Activated CD8-positive, alpha-beta memory T cell treated with anti-CD3 and anti-CD28 coated beads, Interleukin-2, amount 50 U/mL, for 1 hour (primary cell): Measurements from ENCODE around the gene TRMT6.

Source experiments
- DNase-seq: peaks from one replicate; pipeline ENCODE4 v3.0.0-alpha.2; 2020; ENCODE audit errors: extremely low read depth

The TRMT6 gene, protein sequence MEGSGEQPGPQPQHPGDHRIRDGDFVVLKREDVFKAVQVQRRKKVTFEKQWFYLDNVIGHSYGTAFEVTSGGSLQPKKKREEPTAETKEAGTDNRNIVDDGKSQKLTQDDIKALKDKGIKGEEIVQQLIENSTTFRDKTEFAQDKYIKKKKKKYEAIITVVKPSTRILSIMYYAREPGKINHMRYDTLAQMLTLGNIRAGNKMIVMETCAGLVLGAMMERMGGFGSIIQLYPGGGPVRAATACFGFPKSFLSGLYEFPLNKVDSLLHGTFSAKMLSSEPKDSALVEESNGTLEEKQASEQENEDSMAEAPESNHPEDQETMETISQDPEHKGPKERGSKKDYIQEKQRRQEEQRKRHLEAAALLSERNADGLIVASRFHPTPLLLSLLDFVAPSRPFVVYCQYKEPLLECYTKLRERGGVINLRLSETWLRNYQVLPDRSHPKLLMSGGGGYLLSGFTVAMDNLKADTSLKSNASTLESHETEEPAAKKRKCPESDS

DNA sequence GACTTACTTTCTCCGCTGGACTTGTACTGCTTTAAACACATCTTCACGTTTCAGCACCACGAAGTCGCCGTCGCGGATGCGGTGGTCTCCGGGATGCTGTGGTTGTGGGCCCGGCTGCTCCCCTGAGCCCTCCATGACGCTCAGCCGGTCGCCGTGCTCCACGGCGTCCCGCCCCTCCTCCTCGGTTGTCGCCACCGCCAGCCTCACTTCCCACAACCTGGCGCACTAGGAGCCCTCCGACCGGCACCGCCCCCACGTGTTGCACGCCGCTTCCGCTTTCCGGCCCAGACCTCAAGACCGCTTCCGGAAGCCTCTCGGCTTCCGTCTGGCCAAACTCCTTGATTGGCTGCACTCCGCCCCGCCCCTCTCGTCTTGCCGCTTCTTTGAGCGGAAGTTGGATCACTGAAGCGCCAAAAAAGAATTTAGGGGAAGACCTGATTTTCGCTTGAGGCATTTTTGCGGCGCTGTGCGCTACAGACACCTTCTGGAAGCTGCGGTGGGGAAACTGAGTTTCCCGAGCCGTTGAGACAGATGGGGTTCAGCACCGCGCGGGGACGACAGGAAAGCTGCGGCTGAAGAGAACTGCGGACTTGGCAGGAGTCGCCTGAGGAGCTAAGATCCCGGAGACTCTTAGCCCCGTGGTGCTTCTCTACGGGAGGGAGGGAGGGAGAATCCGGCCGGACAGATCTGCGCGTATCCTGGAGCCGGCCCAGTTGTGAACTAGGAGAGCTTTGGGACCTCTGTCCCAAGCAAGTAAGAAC lies at the start of gene TRMT6, which contains the start of gene MCM8:
TSS of gene TRMT6 (minus strand) at position 263 of the 761 bp plus-strand sequence. CDS start at position 135, 128 bp downstream.
TSS of gene MCM8 (plus strand) at position 382 of the 761 bp plus-strand sequence. CDS start 1,364 bp downstream, outside the sequence.
- peak; percentile 90 for DNase-seq

DNA sequence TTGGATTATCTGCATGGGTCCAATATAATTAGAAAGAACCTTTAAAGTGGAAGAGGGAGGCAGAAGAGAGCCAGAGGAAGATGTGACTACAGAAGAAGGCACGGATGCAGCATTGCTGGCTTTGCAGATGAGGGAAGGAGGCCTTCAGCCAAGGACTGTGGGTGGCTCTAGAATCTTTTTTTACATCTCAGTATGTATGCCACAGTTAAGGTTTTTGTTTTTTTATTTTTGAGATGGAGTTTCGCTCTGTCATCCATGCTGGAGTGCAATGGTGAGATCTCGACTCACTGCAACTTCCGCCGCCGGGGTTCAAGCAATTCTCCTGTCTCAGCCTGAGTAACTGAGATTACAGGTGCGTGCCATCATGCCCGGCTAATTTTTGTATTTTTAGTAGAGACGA lies 49.5 kb upstream of the TRMT6 start:
- no peak for DNase-seq

DNA sequence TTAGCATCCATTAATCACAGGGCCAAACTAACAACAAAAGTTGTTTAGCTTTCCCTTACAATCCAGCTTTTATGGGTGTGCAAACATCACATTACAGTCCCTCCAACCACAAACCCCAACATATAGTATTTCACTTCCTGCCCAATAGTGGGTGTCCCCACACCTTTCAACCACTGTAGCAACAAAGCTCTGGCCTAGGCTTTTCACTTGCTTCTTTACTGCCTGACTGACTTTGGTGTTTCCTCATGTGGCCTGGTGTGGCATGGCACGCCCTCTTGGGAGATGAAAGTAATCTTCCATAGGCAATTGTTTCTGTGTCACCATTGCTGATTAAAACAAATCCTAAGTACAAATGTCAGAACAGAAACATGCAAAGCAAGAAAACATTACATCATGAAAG lies 46.4 kb upstream of the TRMT6 start:
- no peak for DNase-seq

DNA sequence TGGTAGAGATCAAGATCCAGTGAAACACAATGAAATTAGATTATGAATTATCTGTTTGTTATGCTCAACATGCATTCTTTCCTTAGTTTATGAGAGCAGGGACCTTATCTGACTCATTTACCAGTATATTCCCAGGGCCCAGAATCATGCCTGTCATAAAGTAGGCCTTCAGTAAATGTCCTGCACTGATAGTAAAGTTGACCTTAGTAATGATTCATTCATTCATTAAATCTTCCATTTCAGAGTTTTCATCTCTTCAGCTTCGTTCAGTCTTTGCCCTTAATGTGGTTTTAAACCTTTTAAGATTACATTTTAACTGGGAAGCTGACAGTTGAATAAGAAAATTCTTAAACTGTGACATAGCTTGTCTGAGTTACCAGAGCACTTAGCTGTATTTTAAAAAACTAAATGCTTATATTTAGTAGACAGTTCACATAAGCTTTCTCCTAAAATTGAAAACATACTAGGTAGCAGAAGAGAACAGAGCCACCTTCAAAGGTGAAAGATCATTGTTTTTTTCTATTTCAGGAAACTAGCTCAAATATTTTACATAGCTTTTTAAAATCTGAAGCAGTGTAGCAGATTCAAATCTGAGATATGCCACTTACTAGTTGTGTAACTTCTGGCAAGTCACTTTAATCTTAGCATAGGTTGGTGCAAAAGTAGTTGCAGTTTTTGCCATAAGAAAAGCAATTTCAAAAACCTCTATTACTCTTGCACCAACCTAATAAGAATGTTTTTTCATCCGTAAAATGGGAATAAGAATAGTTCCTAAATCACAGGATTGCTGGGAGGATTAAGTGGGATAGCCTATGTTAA lies 41.5 kb upstream of the TRMT6 start:
- no peak for DNase-seq

DNA sequence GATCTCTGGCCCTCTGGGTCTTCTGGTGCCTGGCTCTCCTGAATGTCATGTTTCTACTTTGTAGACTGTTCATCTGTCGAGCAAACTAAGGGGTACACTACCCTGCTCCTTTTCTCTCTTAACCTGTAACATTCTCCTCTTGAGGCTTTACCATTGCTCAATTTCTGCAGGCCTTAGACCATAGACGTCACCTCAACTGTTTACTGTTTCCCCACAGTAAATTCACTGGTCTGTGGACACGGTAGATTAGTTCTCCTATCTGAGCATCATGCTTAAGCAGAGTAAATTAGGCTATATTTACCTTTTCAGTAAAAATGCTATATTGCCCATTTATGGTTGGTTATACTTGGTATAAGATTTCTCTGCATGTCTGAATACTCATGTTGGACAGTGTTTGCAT lies 40.6 kb upstream of the TRMT6 start:
- no peak for DNase-seq

DNA sequence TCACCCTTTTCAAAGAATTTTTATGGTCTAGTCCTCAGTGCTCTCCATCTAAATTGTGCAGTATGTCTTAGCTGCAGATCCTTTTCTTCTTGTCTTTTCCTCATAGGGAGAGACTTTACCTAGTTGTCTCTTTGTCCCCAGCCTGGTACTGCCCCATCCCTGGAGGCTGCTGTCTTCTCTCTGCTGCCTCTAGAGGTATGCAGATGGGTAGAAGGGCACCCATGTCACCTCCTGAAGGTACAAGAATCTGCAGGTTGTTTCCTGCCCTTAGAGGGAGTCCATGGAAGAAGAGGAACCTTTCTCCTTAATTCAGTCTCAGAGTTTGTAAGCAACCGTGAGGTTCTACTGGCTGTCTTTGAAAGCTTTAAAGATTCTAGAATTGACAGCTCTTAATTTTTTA lies 39.2 kb upstream of the TRMT6 start:
- no peak for DNase-seq

DNA sequence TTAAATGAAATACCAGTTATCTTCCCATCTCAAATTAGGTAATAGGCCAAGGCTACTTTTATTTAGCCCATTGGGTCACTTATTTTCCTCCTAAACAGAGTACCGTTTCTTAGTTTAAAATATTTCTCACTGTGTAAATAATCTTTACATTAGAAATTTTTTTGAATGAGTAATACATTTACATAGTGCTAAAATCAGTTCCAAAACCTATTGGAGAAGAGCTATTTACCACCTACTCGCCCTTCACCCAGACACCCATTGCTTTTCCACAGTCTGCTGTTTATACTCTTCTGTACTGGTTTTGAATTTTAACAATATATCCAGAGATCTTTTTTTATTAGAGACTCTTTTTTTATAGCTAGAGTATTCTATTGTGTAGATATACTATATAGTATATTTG lies 37.0 kb upstream of the TRMT6 start:
- no peak for DNase-seq

DNA sequence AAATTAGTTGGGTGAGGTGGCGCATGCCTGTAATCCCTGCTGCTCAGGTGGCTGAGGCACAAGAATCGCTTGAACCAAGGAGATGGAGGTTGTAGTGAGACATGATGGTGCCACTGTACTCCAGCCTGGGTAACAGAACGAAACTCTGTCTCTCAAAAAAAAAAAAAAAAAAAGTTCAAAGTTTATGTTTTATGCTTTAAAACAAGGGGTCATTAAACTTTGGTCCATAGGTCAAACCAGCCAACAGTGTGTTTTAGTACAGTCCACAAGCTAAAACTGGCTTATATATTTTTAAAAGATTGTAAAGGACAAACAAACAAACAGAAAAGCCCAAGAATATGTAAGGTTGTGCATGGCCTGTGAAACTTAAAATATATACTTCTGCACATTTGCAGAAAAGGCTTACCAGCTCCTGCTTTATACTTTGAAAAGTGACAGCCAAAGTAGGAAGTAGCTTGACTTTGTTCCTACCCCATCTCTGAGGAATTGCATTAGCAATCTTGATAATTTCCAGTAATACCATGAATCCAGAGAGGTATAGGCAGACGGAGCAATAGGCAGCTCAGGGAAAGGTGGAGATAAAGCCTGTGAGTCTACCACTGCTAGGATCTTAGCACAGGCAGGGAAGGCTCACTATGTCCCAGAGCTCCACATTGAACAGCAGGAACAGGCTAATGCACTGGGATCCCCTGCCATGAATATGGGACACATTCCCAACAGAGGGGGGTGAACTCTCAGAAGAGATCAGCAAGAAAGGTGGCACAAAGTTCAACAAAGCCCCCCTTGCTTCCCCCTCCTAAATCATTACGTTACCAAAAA lies 30.6 kb upstream of the TRMT6 start:
- no peak for DNase-seq

DNA sequence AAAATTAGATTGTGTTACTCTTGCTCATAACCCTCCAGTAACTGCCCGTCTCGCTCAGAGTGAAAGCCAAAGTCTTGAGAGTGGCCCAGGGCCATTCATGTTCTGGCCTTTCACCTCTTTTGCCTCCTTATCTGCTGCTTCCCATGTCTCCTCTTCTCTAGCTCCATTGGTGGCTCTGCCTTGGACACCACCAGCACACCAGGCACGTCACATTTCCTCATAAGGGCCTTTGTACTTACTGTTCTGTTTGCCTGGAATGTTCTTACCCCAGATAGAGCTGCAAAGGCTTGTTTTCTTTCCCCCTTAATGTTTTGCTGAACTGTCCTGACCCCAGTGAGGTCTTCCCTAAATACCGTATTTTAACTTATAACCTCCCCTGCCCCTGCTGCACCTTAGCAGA lies 29.5 kb upstream of the TRMT6 start:
- DNase-seq = no peak

DNA sequence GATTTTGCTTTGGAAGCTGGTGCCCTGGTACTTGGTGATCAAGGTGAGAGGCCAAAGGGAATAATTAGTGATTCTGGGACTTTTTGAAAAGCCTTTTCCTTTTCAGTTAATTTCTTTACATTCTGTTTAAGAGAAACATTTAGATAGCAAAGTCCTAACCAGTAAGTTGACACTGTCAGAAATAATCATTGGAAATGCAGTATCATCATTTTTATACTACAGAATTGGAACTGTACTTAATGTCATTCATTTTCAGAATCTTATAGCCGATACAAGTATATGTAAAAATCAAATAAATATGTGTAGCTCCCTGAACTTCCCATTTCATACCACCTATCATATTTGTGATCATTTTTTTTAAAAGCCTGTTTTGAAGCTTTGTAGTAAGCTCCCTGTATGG lies 27.6 kb upstream of the TRMT6 start:
- no peak for DNase-seq

DNA sequence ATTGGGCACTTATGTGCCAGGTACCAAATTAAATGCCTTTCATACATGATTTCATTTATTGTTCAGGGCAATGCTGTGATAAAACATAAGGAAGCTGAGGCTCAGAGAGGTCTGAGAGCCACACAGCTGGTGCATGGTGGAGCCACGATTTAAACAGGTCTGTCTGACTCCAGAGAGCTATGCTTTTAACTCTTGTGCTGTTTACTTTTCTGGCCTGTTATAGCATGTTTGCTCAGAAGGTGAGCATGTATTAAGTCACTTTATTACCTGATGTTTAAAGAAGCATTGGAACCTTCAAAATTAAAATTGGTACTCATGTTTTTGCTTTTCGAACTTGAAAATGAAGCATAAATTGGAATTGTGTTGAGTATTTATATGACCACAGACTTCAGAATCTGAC lies 26.9 kb upstream of the TRMT6 start:
- DNase-seq = no peak

DNA sequence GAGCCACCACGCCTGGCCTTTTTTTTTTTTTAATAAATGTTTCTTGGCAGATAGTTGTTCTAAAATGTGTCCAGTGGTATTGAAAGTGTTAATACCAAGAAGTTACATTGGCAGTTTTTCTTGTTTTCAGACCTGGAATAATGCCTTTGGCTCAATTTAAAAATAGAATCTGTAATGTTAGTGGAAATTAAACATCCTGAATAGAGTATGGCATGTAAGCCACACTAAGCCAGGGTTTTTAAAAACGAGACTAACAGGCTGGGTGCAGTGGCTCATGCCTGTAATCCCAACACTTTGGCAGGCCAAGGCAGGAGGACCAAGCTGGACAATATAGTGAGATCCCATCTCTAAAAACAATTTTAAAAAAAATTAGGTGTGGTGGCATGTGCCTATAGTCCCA lies 25.4 kb upstream of the TRMT6 start:
- no peak for DNase-seq

DNA sequence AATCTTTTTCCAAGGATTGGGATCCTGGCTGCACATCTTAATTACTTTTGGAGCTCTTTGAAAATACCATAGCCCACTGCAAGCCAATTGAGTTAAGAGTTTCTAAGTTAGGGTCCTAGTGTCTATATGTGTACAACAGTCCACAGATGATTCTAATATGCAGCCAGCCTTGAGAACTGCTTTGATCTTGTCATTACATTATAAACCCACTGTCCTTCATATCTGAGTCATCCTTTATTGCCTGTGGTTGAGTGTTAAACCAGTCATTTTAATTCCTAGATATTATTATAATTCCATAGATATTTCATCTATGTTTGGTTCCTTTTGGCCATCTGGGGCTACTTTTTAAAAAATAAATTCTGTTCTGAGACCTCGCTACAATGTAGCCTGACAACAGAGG lies 24.2 kb upstream of the TRMT6 start:
- DNase-seq = no peak

DNA sequence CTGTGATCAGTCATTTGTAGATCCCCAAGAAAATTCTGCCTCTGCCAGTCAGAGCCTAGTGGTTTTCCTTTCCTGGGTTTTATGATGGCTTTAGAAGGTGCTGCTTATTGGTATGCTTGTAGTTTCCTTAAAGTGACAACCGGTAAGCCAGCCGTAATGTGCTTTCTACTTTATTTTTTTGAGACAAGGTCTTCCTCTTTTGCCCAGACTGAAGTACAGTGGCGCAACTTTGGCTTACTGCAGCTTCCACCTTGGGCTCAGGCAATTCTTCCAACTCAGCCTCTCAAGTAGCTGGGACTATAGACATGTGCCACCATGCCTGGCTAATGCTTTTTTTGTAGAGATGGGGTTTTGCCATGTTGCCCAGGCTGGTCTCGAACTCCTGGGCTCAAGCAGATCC lies 23.6 kb upstream of the TRMT6 start:
- no peak for DNase-seq

DNA sequence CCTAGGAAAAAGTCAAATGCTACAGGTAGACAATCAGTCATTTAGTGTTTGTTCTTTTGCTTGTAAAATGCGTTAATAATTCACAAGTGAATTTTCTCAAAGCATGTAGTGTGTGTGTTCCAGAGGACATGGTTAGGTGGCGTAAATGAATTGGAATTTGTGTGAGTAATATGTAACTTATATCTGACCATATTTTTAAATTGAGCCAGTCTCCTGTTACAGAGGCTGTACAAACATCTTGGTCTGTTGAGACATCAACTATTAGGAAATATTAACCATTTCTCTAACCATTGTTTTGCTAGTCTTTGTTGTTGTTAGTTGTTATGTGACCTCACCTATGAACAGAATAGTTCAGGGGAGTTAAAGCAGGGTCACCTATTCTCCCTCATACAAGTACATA lies 22.8 kb upstream of the TRMT6 start:
- no peak for DNase-seq

DNA sequence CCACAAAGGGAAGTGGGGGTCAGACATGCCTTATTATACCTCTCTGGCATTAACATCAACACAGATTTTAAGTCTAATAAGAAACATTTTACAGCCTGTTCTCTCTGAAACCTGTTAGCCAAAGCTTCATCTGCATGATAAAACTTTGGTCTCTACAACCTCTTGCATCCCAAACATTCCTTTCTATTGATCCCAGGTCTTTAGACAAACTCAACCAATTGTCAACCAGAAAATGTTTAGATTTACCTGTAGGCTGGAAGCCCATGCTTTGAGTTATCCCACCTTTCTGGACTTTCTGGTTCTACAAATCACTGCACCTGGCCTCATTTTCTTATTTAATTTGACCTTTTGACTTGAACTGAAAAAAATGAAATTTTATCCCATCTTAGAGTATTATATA lies 20.9 kb upstream of the TRMT6 start:
- DNase-seq = no peak

DNA sequence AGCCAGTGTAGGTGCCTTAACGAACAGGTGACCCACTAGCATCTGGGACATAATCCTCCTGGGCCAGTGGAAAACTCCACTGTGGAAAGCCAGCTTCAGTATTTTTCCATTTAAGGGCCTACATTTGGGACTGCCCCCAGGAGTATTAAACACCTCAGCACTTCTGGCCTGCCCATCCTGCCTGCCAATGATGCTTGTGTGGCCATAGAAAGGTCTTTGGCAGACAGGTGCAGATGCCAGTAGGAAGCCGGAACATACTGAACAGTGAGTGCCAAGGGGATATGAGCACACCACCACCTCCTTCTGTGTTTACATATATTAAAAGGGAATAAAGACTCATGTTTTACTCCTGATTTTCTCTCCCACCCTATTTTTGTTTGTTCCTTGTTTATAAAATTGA lies 20.0 kb upstream of the TRMT6 start:
- no peak for DNase-seq

DNA sequence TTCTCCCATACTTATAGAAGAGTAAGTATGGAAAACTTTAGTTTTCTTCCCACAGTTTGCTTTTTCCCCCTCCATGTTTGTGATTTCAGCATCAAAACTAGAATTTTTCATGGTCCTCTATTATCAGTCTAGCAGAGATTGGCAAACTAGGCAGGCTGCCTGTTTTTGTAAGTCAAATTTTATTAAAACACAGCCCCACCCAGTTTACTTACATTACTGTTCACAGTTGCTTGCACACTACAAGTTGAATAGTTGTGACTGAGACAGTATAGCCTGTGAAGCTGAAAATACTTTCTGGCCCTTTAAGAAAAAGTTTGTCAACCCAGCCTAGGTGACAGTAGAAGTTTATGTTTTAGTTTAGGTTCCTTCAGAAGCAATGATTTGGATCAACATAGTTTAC lies 19.6 kb upstream of the TRMT6 start:
- no peak for DNase-seq

DNA sequence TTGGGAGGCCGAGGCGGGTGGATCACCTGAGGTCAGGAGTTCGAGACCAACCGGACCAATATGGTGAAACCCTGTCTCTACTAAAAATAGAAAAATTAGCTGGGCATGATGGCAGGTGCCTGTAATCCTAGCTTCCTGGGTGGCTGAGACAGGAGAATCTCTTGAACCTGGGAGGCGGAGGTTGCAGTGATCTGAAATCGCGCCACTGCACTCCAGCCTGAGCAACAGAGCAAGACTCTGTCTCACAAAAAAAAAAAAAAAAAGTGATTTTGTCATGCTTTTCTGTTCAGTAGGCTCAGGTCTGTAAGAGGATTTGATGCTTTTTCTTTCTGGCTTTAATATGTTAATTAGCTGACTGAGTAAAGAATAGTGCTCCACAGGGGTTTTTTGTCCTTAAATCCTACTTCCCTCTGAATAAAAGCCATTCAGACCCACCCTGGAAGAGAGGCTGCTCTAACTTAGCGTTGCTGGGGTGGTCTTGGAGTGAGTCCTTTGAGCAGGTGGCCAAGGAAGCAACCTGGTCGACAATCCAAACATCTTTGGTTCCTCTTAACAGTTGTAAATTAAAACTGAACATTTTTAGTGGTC lies 19.1 kb upstream of the TRMT6 start:
- no peak for DNase-seq

DNA sequence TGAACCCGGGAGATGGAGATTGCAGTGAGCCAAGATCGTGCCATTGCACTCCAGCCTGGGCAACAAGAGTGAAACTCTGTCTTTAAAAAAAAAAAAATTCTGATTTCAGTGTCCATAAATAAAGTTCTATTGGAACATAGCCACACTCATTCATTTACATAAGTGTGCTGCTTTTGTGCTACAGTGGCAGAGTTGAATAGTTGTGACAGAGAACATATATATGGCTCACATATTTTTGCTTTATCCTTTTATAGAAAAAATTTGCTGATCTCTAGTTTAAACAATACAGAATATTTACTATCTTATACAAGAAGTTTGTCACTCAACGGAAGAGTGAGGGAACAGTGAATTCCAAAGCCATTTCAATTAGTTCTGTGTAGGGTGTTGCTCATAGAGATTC lies 18.1 kb upstream of the TRMT6 start:
- no peak for DNase-seq

DNA sequence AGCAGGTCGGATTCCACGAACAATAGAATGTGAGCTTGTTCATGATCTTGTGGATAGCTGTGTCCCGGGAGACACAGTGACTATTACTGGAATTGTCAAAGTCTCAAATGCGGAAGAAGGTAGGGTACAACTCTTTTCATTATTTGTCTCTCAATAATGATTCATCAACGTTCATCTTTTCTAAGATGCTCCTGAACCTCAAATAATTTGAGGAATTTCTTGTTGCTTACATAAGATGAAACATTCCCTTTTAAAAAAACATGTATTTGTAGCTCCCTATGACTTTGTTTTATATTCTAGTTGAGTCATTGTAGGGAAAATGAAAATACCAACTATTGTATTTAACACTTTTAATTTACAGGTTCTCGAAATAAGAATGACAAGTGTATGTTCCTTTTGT lies 17.1 kb upstream of the TRMT6 start:
- DNase-seq = no peak
